ENCODE data around the gene NPAS3.

NPAS3 gene

DNA sequence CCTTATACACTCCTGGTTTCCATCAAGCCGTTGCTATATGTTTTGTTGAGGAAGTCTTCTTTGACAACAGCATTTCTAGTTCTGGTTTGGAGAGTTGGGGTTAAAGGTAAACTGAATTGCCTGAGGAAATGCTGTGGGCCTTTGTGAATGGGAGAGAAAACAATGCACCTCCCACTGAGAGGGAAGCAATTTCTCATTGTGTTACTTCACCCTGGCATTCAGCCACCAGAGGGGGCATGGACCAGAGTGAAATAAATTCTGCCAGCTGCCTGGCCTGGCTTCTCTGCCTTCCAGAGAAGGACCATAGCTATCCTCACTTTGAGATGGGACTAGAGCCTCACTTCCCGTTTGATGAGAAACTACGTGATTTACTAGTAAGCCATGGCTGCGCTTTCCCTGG, 536.9 kb downstream of the NPAS3 start:
- Histone ChIP-seq H3K9me3 (ENCODE audit: control insufficient read depth, insufficient read depth, low read depth, low read length) (no peaks in the 10 kb centered on the region), H3K4me3 (ENCODE audit: low read depth, low read length) (no peak overlapping the region), H3K4me1 (ENCODE audit: control insufficient read depth, insufficient read depth, low read length) (peaks cover 7% of the 10 kb centered on the region; the same call in 1 of the 2 replicates), H3K36me3 (ENCODE audit: control insufficient read depth in 2 of 2, insufficient read depth in 1 of 2, low read length in 2 of 2) (no peaks in the 10 kb centered on the region), H3K27ac (ENCODE audit: extremely low read depth, low read depth, low read length) (no peak overlapping the region)
- TF ChIP-seq ZNF341 (tag by site-specific recombination; IDR thresholded peaks at IDR 0.05; ENCODE audit: low read depth) (0 out of 2 replicates have a peak, but pooled peaks have one; percentile 24), FEZF1 (tag by site-specific recombination; IDR thresholded peaks at IDR 0.05) (peak; percentile 20; the same call in 1 of the 2 replicates), ZFHX2 (tag by site-specific recombination; conservative IDR thresholded peaks at IDR 0.05) (peak; percentile 19; the same call in 1 of the 2 replicates), ZBTB7A (tag by site-specific recombination; IDR thresholded peaks at IDR 0.05; ENCODE audit: low read depth) (no peak), ZIC2 (tag by site-specific recombination; IDR thresholded peaks at IDR 0.05) (peak; percentile 53), ZNF660 (tag by site-specific recombination; IDR thresholded peaks at IDR 0.05) (0 out of 2 replicates have a peak, but pooled peaks have one; percentile 17), GLIS1 (tag by site-specific recombination; IDR thresholded peaks at IDR 0.05) (peak; percentile 56), ZEB2 (tag by site-specific recombination; IDR thresholded peaks at IDR 0.05) (no peak)
- TF ChIP-seq, protein P1, sequence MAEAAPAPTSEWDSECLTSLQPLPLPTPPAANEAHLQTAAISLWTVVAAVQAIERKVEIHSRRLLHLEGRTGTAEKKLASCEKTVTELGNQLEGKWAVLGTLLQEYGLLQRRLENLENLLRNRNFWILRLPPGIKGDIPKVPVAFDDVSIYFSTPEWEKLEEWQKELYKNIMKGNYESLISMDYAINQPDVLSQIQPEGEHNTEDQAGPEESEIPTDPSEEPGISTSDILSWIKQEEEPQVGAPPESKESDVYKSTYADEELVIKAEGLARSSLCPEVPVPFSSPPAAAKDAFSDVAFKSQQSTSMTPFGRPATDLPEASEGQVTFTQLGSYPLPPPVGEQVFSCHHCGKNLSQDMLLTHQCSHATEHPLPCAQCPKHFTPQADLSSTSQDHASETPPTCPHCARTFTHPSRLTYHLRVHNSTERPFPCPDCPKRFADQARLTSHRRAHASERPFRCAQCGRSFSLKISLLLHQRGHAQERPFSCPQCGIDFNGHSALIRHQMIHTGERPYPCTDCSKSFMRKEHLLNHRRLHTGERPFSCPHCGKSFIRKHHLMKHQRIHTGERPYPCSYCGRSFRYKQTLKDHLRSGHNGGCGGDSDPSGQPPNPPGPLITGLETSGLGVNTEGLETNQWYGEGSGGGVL (tag by site-specific recombination; IDR thresholded peaks at IDR 0.05): peak; percentile 32; the same call in 1 of the 2 replicates
- TF ChIP-seq, protein P2, sequence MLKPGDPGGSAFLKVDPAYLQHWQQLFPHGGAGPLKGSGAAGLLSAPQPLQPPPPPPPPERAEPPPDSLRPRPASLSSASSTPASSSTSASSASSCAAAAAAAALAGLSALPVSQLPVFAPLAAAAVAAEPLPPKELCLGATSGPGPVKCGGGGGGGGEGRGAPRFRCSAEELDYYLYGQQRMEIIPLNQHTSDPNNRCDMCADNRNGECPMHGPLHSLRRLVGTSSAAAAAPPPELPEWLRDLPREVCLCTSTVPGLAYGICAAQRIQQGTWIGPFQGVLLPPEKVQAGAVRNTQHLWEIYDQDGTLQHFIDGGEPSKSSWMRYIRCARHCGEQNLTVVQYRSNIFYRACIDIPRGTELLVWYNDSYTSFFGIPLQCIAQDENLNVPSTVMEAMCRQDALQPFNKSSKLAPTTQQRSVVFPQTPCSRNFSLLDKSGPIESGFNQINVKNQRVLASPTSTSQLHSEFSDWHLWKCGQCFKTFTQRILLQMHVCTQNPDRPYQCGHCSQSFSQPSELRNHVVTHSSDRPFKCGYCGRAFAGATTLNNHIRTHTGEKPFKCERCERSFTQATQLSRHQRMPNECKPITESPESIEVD (tag by site-specific recombination; IDR thresholded peaks at IDR 0.05): peak; percentile 55; the same call in 1 of the 2 replicates
- TF ChIP-seq, protein P3, sequence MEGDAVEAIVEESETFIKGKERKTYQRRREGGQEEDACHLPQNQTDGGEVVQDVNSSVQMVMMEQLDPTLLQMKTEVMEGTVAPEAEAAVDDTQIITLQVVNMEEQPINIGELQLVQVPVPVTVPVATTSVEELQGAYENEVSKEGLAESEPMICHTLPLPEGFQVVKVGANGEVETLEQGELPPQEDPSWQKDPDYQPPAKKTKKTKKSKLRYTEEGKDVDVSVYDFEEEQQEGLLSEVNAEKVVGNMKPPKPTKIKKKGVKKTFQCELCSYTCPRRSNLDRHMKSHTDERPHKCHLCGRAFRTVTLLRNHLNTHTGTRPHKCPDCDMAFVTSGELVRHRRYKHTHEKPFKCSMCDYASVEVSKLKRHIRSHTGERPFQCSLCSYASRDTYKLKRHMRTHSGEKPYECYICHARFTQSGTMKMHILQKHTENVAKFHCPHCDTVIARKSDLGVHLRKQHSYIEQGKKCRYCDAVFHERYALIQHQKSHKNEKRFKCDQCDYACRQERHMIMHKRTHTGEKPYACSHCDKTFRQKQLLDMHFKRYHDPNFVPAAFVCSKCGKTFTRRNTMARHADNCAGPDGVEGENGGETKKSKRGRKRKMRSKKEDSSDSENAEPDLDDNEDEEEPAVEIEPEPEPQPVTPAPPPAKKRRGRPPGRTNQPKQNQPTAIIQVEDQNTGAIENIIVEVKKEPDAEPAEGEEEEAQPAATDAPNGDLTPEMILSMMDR (tag by site-specific recombination; IDR thresholded peaks at IDR 0.05): 0 out of 2 replicates have a peak, but pooled peaks have one; percentile 54
- ChIA-PET CTCF (interaction anchor here (0.6 to 1.6 kb wide), 3 partner anchors 12 to 317 kb away, joined by 3 to 5 read pairs (median 5); no protein-coding TSS in a partner anchor), POLR2A (no interaction called here)

DNA sequence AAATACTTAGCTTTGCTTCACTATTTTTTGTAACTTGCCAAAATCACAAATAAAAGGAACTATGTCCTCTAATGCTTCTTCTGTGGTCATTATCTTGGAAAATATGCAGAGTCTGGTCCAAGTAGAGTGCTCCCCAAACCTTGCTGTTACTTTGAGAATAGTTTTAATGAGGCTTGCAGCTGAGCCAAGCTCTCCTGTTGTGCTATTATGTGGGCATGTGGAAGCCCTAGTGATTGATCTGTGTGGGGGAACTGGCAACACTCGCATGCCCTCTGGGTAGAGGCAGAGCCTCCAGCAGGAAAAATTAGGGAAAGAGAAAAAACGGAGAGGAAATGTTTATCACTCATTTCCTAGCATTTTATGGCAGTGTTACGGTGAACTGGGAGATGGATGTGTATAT, 539.1 kb downstream of the NPAS3 start:
- H3K27ac ChIP-seq (ENCODE audit: extremely low read depth, low read depth, low read length): no peak overlapping the region
- ChIA-PET CTCF (interaction anchor here (0.7 kb wide), 1 partner anchor 10 kb away, joined by 3 read pairs; no protein-coding TSS in a partner anchor), POLR2A (no interaction called here)
- no peak overlapping the region for H3K4me3 ChIP-seq (ENCODE audit: low read depth, low read length)
- H3K36me3 ChIP-seq (ENCODE audit: control insufficient read depth in 2 of 2, insufficient read depth in 1 of 2, low read length in 2 of 2): no peaks in the 10 kb centered on the region
- TF ChIP-seq ZIC2 (tag by site-specific recombination; IDR thresholded peaks at IDR 0.05) (peak; percentile 37), OSR2 (tag by site-specific recombination; IDR thresholded peaks at IDR 0.05) (no peak)
- TF ChIP-seq, protein P4, sequence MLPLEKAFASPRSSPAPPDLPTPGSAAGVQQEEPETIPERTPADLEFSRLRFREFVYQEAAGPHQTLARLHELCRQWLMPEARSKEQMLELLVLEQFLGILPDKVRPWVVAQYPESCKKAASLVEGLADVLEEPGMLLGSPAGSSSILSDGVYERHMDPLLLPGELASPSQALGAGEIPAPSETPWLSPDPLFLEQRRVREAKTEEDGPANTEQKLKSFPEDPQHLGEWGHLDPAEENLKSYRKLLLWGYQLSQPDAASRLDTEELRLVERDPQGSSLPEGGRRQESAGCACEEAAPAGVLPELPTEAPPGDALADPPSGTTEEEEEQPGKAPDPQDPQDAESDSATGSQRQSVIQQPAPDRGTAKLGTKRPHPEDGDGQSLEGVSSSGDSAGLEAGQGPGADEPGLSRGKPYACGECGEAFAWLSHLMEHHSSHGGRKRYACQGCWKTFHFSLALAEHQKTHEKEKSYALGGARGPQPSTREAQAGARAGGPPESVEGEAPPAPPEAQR (tag by site-specific recombination; IDR thresholded peaks at IDR 0.05): no peak
- H3K4me1 ChIP-seq (ENCODE audit: control insufficient read depth, insufficient read depth, low read length): peaks cover 7% of the 10 kb centered on the region; the same call in 1 of the 2 replicates
- H3K9me3 ChIP-seq (ENCODE audit: control insufficient read depth, insufficient read depth, low read depth, low read length): no peaks in the 10 kb centered on the region
